Mesendoderm (in vitro differentiated cells): ENCODE results near the gene EPHB6.

Experiments used
- DNase-seq: peaks from one replicate; pipeline ENCODE4 v3.0.0; 2013
- H2AK5ac ChIP-seq: 2 replicates; pipeline ENCODE4 v1.6.1; 2013; ENCODE audit warnings: low read length, inconsistent platforms
- H2BK120ac ChIP-seq: 2 replicates; pipeline ENCODE4 v1.6.1; 2013; ENCODE audit warnings: low read depth, mild to moderate bottlenecking, low read length, moderate library complexity, mixed read lengths
- H2BK15ac ChIP-seq: replicated peaks from 2 replicates; pipeline ENCODE4 v1.6.1; 2013; ENCODE audit warnings: low read depth, mild to moderate bottlenecking, moderate library complexity
- H2BK5ac ChIP-seq: 2 replicates; pipeline ENCODE4 v1.6.1; 2013; ENCODE audit warnings: low read length, inconsistent platforms
- H3K18ac ChIP-seq: 2 replicates; pipeline ENCODE4 v1.6.1; 2013; ENCODE audit warnings: mild to moderate bottlenecking, low read length, mixed read lengths
- H3K23ac ChIP-seq: one replicate; pipeline ENCODE4 v1.6.1; 2013; ENCODE audit warnings: low read length
- H3K27ac ChIP-seq: 2 replicates; pipeline ENCODE4 v1.5.1; 2013; ENCODE audit warnings: low read depth, mild to moderate bottlenecking, inconsistent platforms, low read length, moderate library complexity
- H3K27me3 ChIP-seq: 2 replicates; pipeline ENCODE4 v1.6.1; 2013; ENCODE audit warnings: low read length, control low read depth, mild to moderate bottlenecking, inconsistent platforms; ENCODE audit not compliant: insufficient read depth, poor library complexity
- H3K36me3 ChIP-seq: 2 replicates; pipeline ENCODE4 v1.6.1; 2013; ENCODE audit warnings: low read length, inconsistent platforms; ENCODE audit not compliant: control insufficient read depth, insufficient read depth
- H3K4ac ChIP-seq: one replicate; pipeline ENCODE4 v1.6.1; 2013; ENCODE audit warnings: low read depth, mild to moderate bottlenecking, low read length, moderate library complexity
- H3K4me1 ChIP-seq: 2 replicates; pipeline ENCODE4 v1.6.1; 2013; ENCODE audit warnings: low read depth, low read length, inconsistent platforms; ENCODE audit not compliant: control insufficient read depth
- H3K4me2 ChIP-seq: 2 replicates; pipeline ENCODE4 v1.6.1; 2013; ENCODE audit warnings: low read length
- H3K4me3 ChIP-seq: 2 replicates; pipeline ENCODE4 v1.5.1; 2013; ENCODE audit warnings: mild to moderate bottlenecking, low read length
- H3K56ac ChIP-seq: one replicate; pipeline ENCODE4 v1.6.1; 2013; ENCODE audit warnings: low read length
- H3K79me1 ChIP-seq: 2 replicates; pipeline ENCODE4 v1.6.1; 2013; ENCODE audit warnings: low read length, inconsistent platforms
- H3K79me2 ChIP-seq: 2 replicates; pipeline ENCODE4 v1.6.1; 2013; ENCODE audit warnings: mild to moderate bottlenecking, low read length; ENCODE audit not compliant: control insufficient read depth, insufficient read depth
- H3K9ac ChIP-seq: 2 replicates; pipeline ENCODE4 v1.6.1; 2013; ENCODE audit warnings: low read length, inconsistent platforms
- H4K5ac ChIP-seq: one replicate; pipeline ENCODE4 v1.6.1; 2013; ENCODE audit warnings: low read length
- H4K8ac ChIP-seq: one replicate; pipeline ENCODE4 v1.6.1; 2013; ENCODE audit warnings: low read depth, mild to moderate bottlenecking, control low read depth, low read length, moderate library complexity
- WGBS: extraction: QIAGEN DNeasy Blood & Tissue Kit; methylation state at CpG from one replicate; pipeline ENCODE4 v1.1.7; 2013; ENCODE audit warnings: low lambda C conversion rate, missing lambda C conversion rate; ENCODE audit not compliant: insufficient coverage; ENCODE audit errors: extremely low coverage; 5-methylcytosine and 5-hydroxymethylcytosine counted together

The EPHB6 gene

DNA sequence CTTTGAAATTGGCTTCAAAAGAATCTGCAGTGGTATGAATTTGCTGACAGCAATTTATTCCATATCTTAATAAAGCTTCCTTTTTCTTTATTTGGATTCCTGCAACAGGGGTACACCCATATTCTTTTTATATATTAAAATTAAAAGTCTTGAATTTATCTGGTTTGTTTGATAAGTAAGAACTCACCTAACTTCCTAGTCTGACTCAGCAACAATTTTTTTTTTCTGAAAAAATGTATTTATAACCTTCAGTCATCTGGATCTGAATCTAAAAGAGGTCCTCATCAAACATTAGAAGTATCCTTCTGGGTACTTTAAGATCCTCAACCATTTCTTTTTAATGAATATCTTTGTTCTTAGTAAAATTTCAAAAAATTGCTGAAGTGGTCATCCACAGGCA, 4.5 kb downstream of the EPHB6 start:
- Histone ChIP-seq H3K4me1 (no peaks in the 10 kb centered on the region), H3K27ac (no peak overlapping the region), H3K18ac (no peak overlapping the region), H4K8ac (no peak overlapping the region), H3K4ac (no peak overlapping the region), H3K79me2 (no peaks in the 10 kb centered on the region), H2BK5ac (no peak overlapping the region), H4K5ac (no peak overlapping the region), H3K56ac (no peak overlapping the region), H2AK5ac (no peak overlapping the region), H2BK15ac (no peak overlapping the region), H3K23ac (no peak overlapping the region), H3K79me1 (no peaks in the 10 kb centered on the region), H3K27me3 (no peaks in the 10 kb centered on the region), H3K9ac (no peak overlapping the region), H2BK120ac (no peak overlapping the region), H3K4me3 (no peak overlapping the region), H3K36me3 (no peaks in the 10 kb centered on the region), H3K4me2 (no peak overlapping the region)
- DNase-seq: no peak

DNA sequence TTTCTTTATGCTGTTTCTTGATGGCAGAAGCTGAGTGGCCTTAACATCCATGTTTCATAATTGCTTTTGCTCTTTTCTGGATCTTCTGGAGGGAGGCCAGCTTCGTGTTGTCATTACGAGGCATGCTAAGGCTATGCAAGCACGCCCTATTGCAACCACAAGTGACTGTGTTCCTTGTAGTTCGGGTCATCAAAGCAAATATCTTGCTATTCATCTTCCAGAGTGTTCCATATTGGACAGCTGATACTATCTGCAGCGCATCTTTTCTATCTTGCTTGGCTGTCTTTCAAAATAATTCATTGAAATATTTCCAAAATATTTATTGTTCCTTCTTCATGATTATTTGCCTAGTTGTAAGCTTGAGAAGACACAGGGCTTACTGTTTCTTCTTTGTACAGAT, 5.0 kb downstream of the EPHB6 start:
- no peak overlapping the region for H3K56ac ChIP-seq

DNA sequence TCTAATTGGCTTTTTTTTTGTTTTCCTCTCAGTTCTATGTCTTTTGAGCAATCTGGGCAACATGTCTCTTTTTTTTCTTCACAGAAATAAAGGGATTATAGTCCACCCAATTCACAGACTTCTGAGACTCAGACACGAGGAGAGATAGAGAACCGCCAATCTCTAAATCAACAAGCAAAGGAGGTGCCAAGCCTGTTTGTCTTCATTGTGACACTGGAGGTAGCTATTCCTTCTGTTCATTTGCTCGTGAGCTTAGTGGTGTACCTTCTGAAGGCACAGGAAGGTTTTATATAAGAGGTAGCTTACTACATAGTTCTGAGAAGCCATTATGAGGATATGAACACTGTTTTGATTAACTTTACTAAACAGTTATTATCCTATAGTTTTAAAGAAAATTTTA, 6.1 kb downstream of the EPHB6 start:
- Histone ChIP-seq H3K18ac (no peak overlapping the region), H2BK5ac (no peak overlapping the region), H3K27ac (no peak overlapping the region), H3K79me1 (no peaks in the 10 kb centered on the region), H3K23ac (no peak overlapping the region), H3K27me3 (no peaks in the 10 kb centered on the region), H3K4ac (no peak overlapping the region), H3K36me3 (no peaks in the 10 kb centered on the region), H3K79me2 (no peaks in the 10 kb centered on the region), H4K5ac (no peak overlapping the region), H3K4me1 (no peaks in the 10 kb centered on the region), H2BK15ac (no peak overlapping the region), H3K56ac (no peak overlapping the region), H3K4me3 (no peak overlapping the region), H2BK120ac (no peak overlapping the region), H4K8ac (no peak overlapping the region), H3K9ac (no peak overlapping the region), H2AK5ac (no peak overlapping the region), H3K4me2 (no peak overlapping the region)
- WGBS: no CpG with 5 or more reads among the region's 3 CpGs
- no peak for DNase-seq

More for the DNA sequence above, 5.0 kb downstream of the EPHB6 start:
- H2AK5ac ChIP-seq: no peak overlapping the region
- H4K5ac ChIP-seq: no peak overlapping the region
- no peak overlapping the region for H3K4me3 ChIP-seq
- no peaks in the 10 kb centered on the region for H3K79me1 ChIP-seq
- no peak overlapping the region for H4K8ac ChIP-seq
- H3K36me3 ChIP-seq: no peaks in the 10 kb centered on the region
- WGBS: no CpG with 5 or more reads among the region's 5 CpGs
- H3K4ac ChIP-seq: no peak overlapping the region
- no peak overlapping the region for H3K9ac ChIP-seq
- H3K4me1 ChIP-seq: no peaks in the 10 kb centered on the region
- no peak overlapping the region for H3K18ac ChIP-seq
- H3K23ac ChIP-seq: no peak overlapping the region
- H3K79me2 ChIP-seq: no peaks in the 10 kb centered on the region
- H2BK15ac ChIP-seq: no peak overlapping the region
- H2BK5ac ChIP-seq: no peak overlapping the region
- no peak overlapping the region for H2BK120ac ChIP-seq
- H3K27me3 ChIP-seq: no peaks in the 10 kb centered on the region
- no peak for DNase-seq
- no peak overlapping the region for H3K4me2 ChIP-seq
- no peak overlapping the region for H3K27ac ChIP-seq

DNA sequence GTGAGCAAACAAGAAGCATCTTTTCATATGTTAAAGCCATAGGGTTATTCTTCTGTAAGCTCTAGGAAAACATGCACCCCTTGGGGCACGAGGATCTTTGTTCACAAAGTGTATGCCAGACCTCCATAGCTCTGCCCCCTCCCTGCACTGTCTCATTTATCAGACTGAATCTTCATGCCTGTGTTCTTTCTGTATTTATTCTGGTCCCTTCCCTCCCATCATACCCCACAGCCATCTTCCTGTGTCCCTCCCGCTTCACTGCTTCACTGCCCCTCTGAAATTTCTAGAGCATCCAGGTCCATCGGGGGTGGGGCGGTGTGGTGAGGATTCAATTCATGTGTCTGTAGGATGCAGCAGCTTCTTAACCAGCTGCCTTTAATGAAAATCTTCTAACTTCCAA, 7.5 kb downstream of the EPHB6 start:
- Histone ChIP-seq H4K8ac (no peak overlapping the region), H3K27me3 (no peaks in the 10 kb centered on the region), H3K4me3 (no peak overlapping the region), H3K18ac (no peak overlapping the region), H2AK5ac (no peak overlapping the region), H3K56ac (no peak overlapping the region), H3K27ac (no peak overlapping the region), H3K4me2 (no peak overlapping the region), H3K9ac (no peak overlapping the region), H3K23ac (no peak overlapping the region), H3K36me3 (no peaks in the 10 kb centered on the region), H3K79me2 (no peaks in the 10 kb centered on the region), H3K4ac (no peak overlapping the region), H2BK120ac (no peak overlapping the region), H3K4me1 (no peaks in the 10 kb centered on the region), H2BK15ac (no peak overlapping the region), H2BK5ac (no peak overlapping the region), H4K5ac (no peak overlapping the region), H3K79me1 (no peaks in the 10 kb centered on the region)
- no peak for DNase-seq
- WGBS: no CpG with 5 or more reads among the region's 4 CpGs

DNA sequence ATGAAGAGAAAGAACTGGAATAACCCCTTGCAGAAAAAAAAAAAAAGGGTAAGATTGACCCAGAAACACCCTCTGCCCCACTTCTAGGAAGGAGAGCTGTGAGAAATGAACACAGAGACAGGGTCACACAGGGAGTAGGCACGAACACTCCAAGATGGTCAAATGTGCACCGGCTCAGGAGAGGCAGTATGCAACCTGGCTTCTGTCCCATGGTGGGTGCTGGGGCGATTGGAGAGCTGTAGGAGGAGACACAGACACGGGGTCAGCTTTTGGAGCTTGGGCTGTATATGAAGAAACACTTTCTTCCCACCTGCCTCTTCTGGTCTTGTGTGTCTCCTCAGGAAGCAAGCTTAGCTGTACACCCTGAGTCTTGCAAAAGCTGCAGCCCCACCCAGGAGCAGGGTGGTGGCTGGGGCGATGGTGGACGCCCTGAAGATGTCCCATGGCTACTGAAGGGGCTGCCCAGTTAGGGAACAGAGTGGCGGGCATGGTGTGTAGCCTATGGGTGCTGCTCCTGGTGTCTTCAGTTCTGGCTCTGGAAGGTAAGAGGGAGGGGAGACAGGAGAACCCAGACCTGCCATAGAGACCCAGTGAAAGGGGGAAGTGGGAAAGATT, 8.0 kb downstream of the EPHB6 start:
- Histone ChIP-seq H3K23ac (no peak overlapping the region), H3K27me3 (no peaks in the 10 kb centered on the region), H3K9ac (no peak overlapping the region), H2BK120ac (no peak overlapping the region), H2BK5ac (no peak overlapping the region), H2AK5ac (no peak overlapping the region), H3K79me2 (no peaks in the 10 kb centered on the region), H4K8ac (no peak overlapping the region), H3K56ac (no peak overlapping the region), H3K79me1 (no peaks in the 10 kb centered on the region), H3K36me3 (no peaks in the 10 kb centered on the region), H3K27ac (no peak overlapping the region), H4K5ac (no peak overlapping the region), H3K4me1 (no peaks in the 10 kb centered on the region), H3K4me2 (no peak overlapping the region), H3K18ac (no peak overlapping the region), H3K4ac (no peak overlapping the region), H3K4me3 (no peak overlapping the region), H2BK15ac (no peak overlapping the region)
- DNase-seq: no peak
- no CpG with 5 or more reads among the region's 7 CpGs for WGBS

DNA sequence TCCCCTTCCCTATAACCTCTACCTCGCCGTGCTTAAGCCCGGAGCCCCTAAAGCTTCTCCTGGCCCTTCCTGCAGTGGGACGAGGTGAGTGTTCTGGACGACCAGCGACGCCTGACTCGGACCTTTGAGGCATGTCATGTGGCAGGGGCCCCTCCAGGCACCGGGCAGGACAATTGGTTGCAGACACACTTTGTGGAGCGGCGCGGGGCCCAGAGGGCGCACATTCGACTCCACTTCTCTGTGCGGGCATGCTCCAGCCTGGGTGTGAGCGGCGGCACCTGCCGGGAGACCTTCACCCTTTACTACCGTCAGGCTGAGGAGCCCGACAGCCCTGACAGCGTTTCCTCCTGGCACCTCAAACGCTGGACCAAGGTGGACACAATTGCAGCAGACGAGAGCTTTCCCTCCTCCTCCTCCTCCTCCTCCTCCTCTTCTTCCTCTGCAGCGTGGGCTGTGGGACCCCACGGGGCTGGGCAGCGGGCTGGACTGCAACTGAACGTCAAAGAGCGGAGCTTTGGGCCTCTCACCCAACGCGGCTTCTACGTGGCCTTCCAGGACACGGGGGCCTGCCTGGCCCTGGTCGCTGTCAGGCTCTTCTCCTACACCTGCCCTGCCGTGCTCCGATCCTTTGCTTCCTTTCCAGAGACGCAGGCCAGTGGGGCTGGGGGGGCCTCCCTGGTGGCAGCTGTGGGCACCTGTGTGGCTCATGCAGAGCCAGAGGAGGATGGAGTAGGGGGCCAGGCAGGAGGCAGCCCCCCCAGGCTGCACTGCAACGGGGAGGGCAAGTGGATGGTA, 9.2 kb downstream of the EPHB6 start:
- Histone ChIP-seq H4K8ac (no peak overlapping the region), H2BK5ac (no peak overlapping the region), H4K5ac (no peak overlapping the region), H3K9ac (no peak overlapping the region), H3K27me3 (no peaks in the 10 kb centered on the region), H3K79me2 (no peaks in the 10 kb centered on the region), H2BK15ac (no peak overlapping the region), H3K4me3 (no peak overlapping the region), H3K4me2 (no peak overlapping the region), H3K4ac (no peak overlapping the region), H3K27ac (no peak overlapping the region), H3K18ac (no peak overlapping the region), H2AK5ac (no peak overlapping the region), H3K56ac (no peak overlapping the region), H2BK120ac (no peak overlapping the region), H3K23ac (no peak overlapping the region), H3K79me1 (no peaks in the 10 kb centered on the region), H3K4me1 (no peaks in the 10 kb centered on the region), H3K36me3 (no peaks in the 10 kb centered on the region)
- no peak for DNase-seq
- no CpG with 5 or more reads among the region's 37 CpGs for WGBS
